HG02938 (cell line): ENCODE measurements around the gene RAPGEF5.

Source experiments
- ATAC-seq: cut with Tn5 transposase; IDR thresholded peaks from one replicate; pipeline ENCODE4 v1.9.1; 2021; ENCODE audit warnings: mild to moderate bottlenecking, moderate library complexity; ENCODE audit not compliant: unreplicated experiment

RAPGEF5 gene

GRCh38 chr7:22167482-22167881 is 189.5 kb downstream of the RAPGEF5 start:
- no peak for ATAC-seq

- ATAC-seq = no peak
These were observed 190.0 kb downstream of the RAPGEF5 start for GRCh38 chr7:22166928-22167327.

GRCh38 chr7:22159341-22159740 is 197.6 kb downstream of the RAPGEF5 start:
- no peak for ATAC-seq

GRCh38 chr7:22157552-22157951 is 199.4 kb downstream of the RAPGEF5 start:
- ATAC-seq = no peak

GRCh38 chr7:22156205-22156604 is 200.7 kb downstream of the RAPGEF5 start:
- no peak for ATAC-seq

- ATAC-seq = no peak
These were observed 202.8 kb downstream of the RAPGEF5 start for GRCh38 chr7:22154143-22154529.

GRCh38 chr7:22153432-22154142 is 203.4 kb downstream of the RAPGEF5 start:
- ATAC-seq = no peak

- no peak for ATAC-seq
These were observed 204.3 kb downstream of the RAPGEF5 start for GRCh38 chr7:22152690-22153089.

GRCh38 chr7:22151901-22152300 is 205.1 kb downstream of the RAPGEF5 start:
- ATAC-seq = no peak

GRCh38 chr7:22150221-22150620 is 206.7 kb downstream of the RAPGEF5 start:
- no peak for ATAC-seq

- no peak for ATAC-seq
These were observed 209.1 kb downstream of the RAPGEF5 start for GRCh38 chr7:22147868-22148267.

- ATAC-seq = no peak
These were observed 209.9 kb downstream of the RAPGEF5 start for GRCh38 chr7:22146961-22147512.

GRCh38 chr7:22144950-22145349 is 212.0 kb downstream of the RAPGEF5 start:
- ATAC-seq = no peak

- no peak for ATAC-seq
These were observed 213.5 kb downstream of the RAPGEF5 start for GRCh38 chr7:22143491-22143890.

GRCh38 chr7:22142572-22142971 is 214.4 kb downstream of the RAPGEF5 start:
- no peak for ATAC-seq

GRCh38 chr7:22141355-22141754 is 215.6 kb downstream of the RAPGEF5 start:
- no peak for ATAC-seq

GRCh38 chr7:22140578-22140977 is 216.4 kb downstream of the RAPGEF5 start:
- no peak for ATAC-seq

GRCh38 chr7:22138886-22139285 is 218.1 kb downstream of the RAPGEF5 start:
- no peak for ATAC-seq

GRCh38 chr7:22138106-22138505 is 218.8 kb downstream of the RAPGEF5 start:
- no peak for ATAC-seq

GRCh38 chr7:22137466-22137865 is 219.5 kb downstream of the RAPGEF5 start:
- no peak for ATAC-seq

GRCh38 chr7:22137026-22137425 is 219.9 kb downstream of the RAPGEF5 start:
- no peak for ATAC-seq

GRCh38 chr7:22129819-22130580 is 227.0 kb downstream of the RAPGEF5 start:
- ATAC-seq = no peak
